HL-60 (cell line): ENCODE data around the gene SPINT2.

ENCODE experiments used
- DNase-seq, 2 experiments: peaks; one replicate each; pipeline ENCODE4 v3.0.0-alpha.2; 2010 to 2020; ENCODE audit warnings: low read depth in 1 of 2, low spot score in 1 of 2
- H3K27ac ChIP-seq: fragments of 250-450 bp; sonication (Bioruptor Pico); replicated peaks from 2 replicates; pipeline ENCODE4 v1.5.1; 2020; ENCODE audit warnings: mild to moderate bottlenecking, moderate library complexity
- H3K27me3 ChIP-seq: fragments of 250-450 bp; sonication (Bioruptor Pico); 2 replicates; pipeline ENCODE4 v1.5.1; 2021; ENCODE audit warnings: mild to moderate bottlenecking, moderate library complexity; ENCODE audit not compliant: insufficient read depth, poor library complexity, severe bottlenecking
- H3K4me3 ChIP-seq: replicated peaks from 2 replicates; pipeline ENCODE4 v1.5.1; 2011; ENCODE audit warnings: mild to moderate bottlenecking, control low read depth, low read length; ENCODE audit not compliant: insufficient read depth
- CTCF ChIP-seq: IDR thresholded peaks from one replicate; pipeline ENCODE4 v1.5.1; 2011; ENCODE audit warnings: low read length, control low read depth, inconsistent platforms; ENCODE audit not compliant: insufficient read depth
- GABPA ChIP-seq: IDR thresholded peaks from 2 replicates; pipeline ENCODE4 v1.6.1; 2012; ENCODE audit warnings: low read depth
- POLR2AphosphoS5 ChIP-seq: IDR thresholded peaks from 2 replicates; pipeline ENCODE4 v1.6.1; 2012; ENCODE audit warnings: low read depth
- REST ChIP-seq: IDR thresholded peaks from 2 replicates; pipeline ENCODE4 v1.6.1; 2012; ENCODE audit warnings: low read depth; ENCODE audit not compliant: insufficient replicate concordance
- SPI1 ChIP-seq: IDR thresholded peaks from 2 replicates; pipeline ENCODE4 v1.6.1; 2012; ENCODE audit warnings: low read depth, mild to moderate bottlenecking, borderline replicate concordance

SPINT2 gene

GRCh38 chr19:38245826-38246498 lies 18.4 kb upstream of the SPINT2 start:
- Histone ChIP-seq H3K27me3 (no peaks in the 10 kb centered on the region), H3K27ac (no peak overlapping the region), H3K4me3 (no peak overlapping the region)
- TF ChIP-seq GABPA (no peak), REST (no peak), SPI1 (no peak; the same call in 1 of the 2 replicates), POLR2AphosphoS5 (no peak), CTCF (no peak)
- no peak for DNase-seq

- Histone ChIP-seq H3K4me3 (no peak overlapping the region), H3K27me3 (no peaks in the 10 kb centered on the region), H3K27ac (no peak overlapping the region)
- no peak for DNase-seq
- TF ChIP-seq POLR2AphosphoS5 (no peak), CTCF (no peak), REST (no peak), SPI1 (no peak), GABPA (no peak)
Measured at GRCh38 chr19:38247126-38247525, 17.2 kb upstream of the SPINT2 start.

- H3K4me3 ChIP-seq: no peak overlapping the region
- no peak for TF ChIP-seq CTCF
- TF ChIP-seq GABPA: no peak
- no peak for TF ChIP-seq SPI1
- no peak for TF ChIP-seq REST
- no peak for TF ChIP-seq POLR2AphosphoS5
- H3K27ac ChIP-seq: no peak overlapping the region
- H3K27me3 ChIP-seq: no peaks in the 10 kb centered on the region
- no peak for DNase-seq
Measured at GRCh38 chr19:38247734-38248268, 16.6 kb upstream of the SPINT2 start.
